ENCODE results near the gene PARD3B. TPM values are rescaled to one million over a fixed set of nuclear protein-coding genes. Genes with fewer than 3 reads are reported as not detected.
A peak's percentile ranks its signal among the peaks of the same experiment; 100 is the strongest.

Gene PARD3B
- total and polyA plus RNA-seq, 2 of the 8 experiments (the other 6 are each of a cell fraction or from before 2014, with no cell fraction given) = 1.2 to 5.7 TPM

DNA sequence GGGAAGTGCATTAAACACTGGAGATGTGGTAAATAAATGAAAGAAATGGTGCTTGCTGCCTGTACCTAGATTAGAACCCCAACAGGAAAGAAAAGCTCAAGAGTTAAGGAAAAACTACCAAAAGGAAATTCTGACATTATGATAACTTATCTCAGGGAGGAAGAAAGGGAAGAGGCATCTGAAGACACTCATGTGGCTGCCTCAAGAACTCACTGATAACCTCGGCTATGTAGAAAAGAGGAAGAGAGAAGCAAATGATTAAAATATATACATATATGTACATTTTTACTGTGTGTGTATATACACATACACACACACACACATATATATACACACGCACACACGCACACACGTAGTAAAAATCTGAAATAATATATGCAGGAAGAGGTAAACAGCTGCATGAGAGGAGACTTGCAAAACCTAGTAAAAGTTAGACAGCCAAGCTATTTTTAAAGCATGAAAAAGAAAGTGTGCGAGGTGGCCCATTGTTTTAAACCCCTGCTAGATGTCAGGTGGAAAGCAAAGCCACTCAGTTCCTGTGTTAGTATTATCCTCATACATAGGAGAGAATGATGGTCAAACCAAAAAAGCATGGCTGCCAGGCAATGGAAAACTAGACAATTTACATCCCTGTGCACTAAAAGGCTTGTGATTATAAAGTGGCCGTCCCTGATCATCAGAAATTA is 654.0 kb downstream of the PARD3B start:
- H2AFZ ChIP-seq (ENCODE audit: low read length) = no peak overlapping the region
- ChIA-PET POLR2A (ENCODE audit: partially characterized antibody) (no interaction called here), CTCF (ENCODE audit: partially characterized antibody) (interaction anchor here (0.6 kb wide), 1 partner anchor 64 kb away, joined by 3 read pairs; no protein-coding TSS in a partner anchor)
- peak overlapping the region; percentile 91 for H4K5ac ChIP-seq (ENCODE audit: insufficient read length, low read depth, low read length)
- no peaks in the 10 kb centered on the region for H3K27me3 ChIP-seq (replicated peaks in 1 of 4; ENCODE audit: control insufficient read depth in 3 of 4, extremely low read depth in 1 of 4, insufficient read depth in 3 of 4, low read length in 3 of 4)
- H3K23me2 ChIP-seq (ENCODE audit: low read depth, low read length) = no peaks in the 10 kb centered on the region; the same call in 1 of the 2 replicates
- no peak overlapping the region for H3K23ac ChIP-seq (ENCODE audit: insufficient read length)
- no peak overlapping the region for H3K14ac ChIP-seq (ENCODE audit: insufficient read length)
- no peak overlapping the region for H3K9ac ChIP-seq (replicated peaks in 1 of 4; ENCODE audit: extremely low read depth in 1 of 4, low read depth in 3 of 4, low read length in 3 of 4)
- H3K4me1 ChIP-seq (replicated peaks in 1 of 4; ENCODE audit: control insufficient read depth in 3 of 4, insufficient read depth in 4 of 4, low read length in 3 of 4) = peaks cover 2 to 13% (median 5%) of the 10 kb centered on the region in 4 experiments; a peak in 4 of 7 replicates
- H4K91ac ChIP-seq (replicated peaks; ENCODE audit: insufficient read length, low read length) = peak overlapping the region; percentile 34
- H4K8ac ChIP-seq (ENCODE audit: extremely low read depth, insufficient read depth, low read length) = no peak overlapping the region
- H3K9me3 ChIP-seq (ENCODE audit: insufficient read depth in 2 of 2, low read depth in 1 of 2, low read length in 1 of 2) = no peaks in the 10 kb centered on the region
- no peak overlapping the region for H3K56ac ChIP-seq (replicated peaks; ENCODE audit: insufficient read length, low read depth, low read length)
- H3K79me1 ChIP-seq (ENCODE audit: low read depth, low read length) = no peaks in the 10 kb centered on the region
- H2BK15ac ChIP-seq (ENCODE audit: low read length) = no peak overlapping the region
- no peak overlapping the region for H3K4me2 ChIP-seq (ENCODE audit: insufficient read depth in 1 of 2, low read depth in 2 of 2, low read length in 2 of 2)
- no peak overlapping the region for H3K4me3 ChIP-seq (ENCODE audit: extremely low read depth in 1 of 4, insufficient read depth in 2 of 4, low read depth in 3 of 4, low read length in 4 of 4)
- DNase-seq (ENCODE audit: low read depth in 1 of 2, low spot score in 2 of 2) = no peak
- no peaks in the 10 kb centered on the region for H3K36me3 ChIP-seq (ENCODE audit: control insufficient read depth in 2 of 4, insufficient read depth in 4 of 4, low read length in 3 of 4)
- no peak for FAIRE-seq
- no peaks in the 10 kb centered on the region for H3K79me2 ChIP-seq (ENCODE audit: control insufficient read depth in 1 of 2, insufficient read depth in 2 of 2, low read length in 2 of 2)
- 95% methylated on average over 6 of the region's 6 CpGs; no CpG with 5 or more reads in 1 of the 2 experiments for WGBS, 2 experiments (ENCODE audit: extremely low coverage in 1 of 2, insufficient coverage in 1 of 2, insufficient read length in 1 of 2, insufficient replicate concordance in 2 of 2, low coverage in 1 of 2, low lambda C conversion rate in 2 of 2, missing lambda C conversion rate in 1 of 2)
- H3K18ac ChIP-seq (ENCODE audit: extremely low read depth, low read length) = peak overlapping the region; percentile 39; the same call in 1 of the 2 replicates
- no peak overlapping the region for H2AK5ac ChIP-seq (ENCODE audit: low read depth, low read length)
- H3K27ac ChIP-seq (ENCODE audit: low read depth, low read length) = no peak overlapping the region
- no peak overlapping the region for H2BK120ac ChIP-seq (replicated peaks; ENCODE audit: low read depth, low read length)
- H3K4ac ChIP-seq (replicated peaks; ENCODE audit: insufficient read length, low read depth, low read length) = no peak overlapping the region
- no peak overlapping the region for H2BK12ac ChIP-seq (ENCODE audit: low read depth, low read length)
- H2BK5ac ChIP-seq (ENCODE audit: low read depth, low read length) = peak overlapping the region; percentile 74; the same call in 1 of the 2 replicates
- H2BK20ac ChIP-seq (ENCODE audit: low read length) = 0 out of 2 replicates have a peak overlapping the region, but pooled peaks have one; percentile 25
- H4K20me1 ChIP-seq (replicated peaks in 1 of 2; ENCODE audit: control insufficient read depth in 1 of 2, insufficient read depth in 2 of 2, low read length in 2 of 2) = no peaks in the 10 kb centered on the region
- TF ChIP-seq SP2 (IDR thresholded peaks at IDR 0.05; ENCODE audit: low read length) (no peak), TAF1 (IDR thresholded peaks at IDR 0.05; ENCODE audit: low read depth, low read length) (no peak), CTBP2 (IDR thresholded peaks at IDR 0.05; ENCODE audit: borderline replicate concordance, insufficient read depth, insufficient read length, low read length) (no peak), GABPA (IDR thresholded peaks at IDR 0.05; ENCODE audit: borderline replicate concordance, insufficient read depth, low read length) (no peak), YY1 (IDR thresholded peaks at IDR 0.05; ENCODE audit: low read depth, low read length) (no peak), CBX5 (IDR thresholded peaks at IDR 0.05; ENCODE audit: low read depth, low read length) (no peak), EP300 (IDR thresholded peaks at IDR 0.05; ENCODE audit: borderline replicate concordance in 1 of 2, low read depth in 2 of 2, low read length in 2 of 2) (no peak), CEBPB (IDR thresholded peaks at IDR 0.05; ENCODE audit: low read depth, low read length) (no peak), SUZ12 (IDR thresholded peaks at IDR 0.05; ENCODE audit: low read length) (no peak)

All from H1 (cell line).